HCT116 (cell line): ENCODE data around the gene PDLIM5. TPM values are rescaled to one million over a fixed set of nuclear protein-coding genes. Genes with fewer than 3 reads are reported as not detected.
A peak's percentile ranks its signal among the peaks of the same experiment; 100 is the strongest.

Experiments
- ATAC-seq: fragments of 200-7000 bp; cut with Tn5 transposase; 2 replicates; pipeline ENCODE4 v1.9.1; 2020; ENCODE audit warnings: mild to moderate bottlenecking, moderate library complexity
- BruUV-seq: library from RNA; stranded (reverse); fragments of 400-500 nt; replicated peaks from 2 replicates; lab custom pipeline; 2021; lab: Mats Ljungman, UMichigan
- CTCF ChIA-PET: fragments of 300-600 bp; sonication (Branson Sonifier 250); formaldehyde crosslinking; loops from one replicate; lab custom pipeline; 2021; ENCODE audit warnings: antibody characterized with exemption; lab: Charles Lee
- POLR2A ChIA-PET: fragments of 300-600, 350-600 bp; sonication (Branson Sonifier 250); formaldehyde crosslinking; loops from one replicate; lab custom pipeline; 2021; ENCODE audit warnings: antibody characterized with exemption; lab: Charles Lee
- RAD21 ChIA-PET, 2 experiments: fragments of 300-600 bp; sonication (Branson Sonifier 250); formaldehyde crosslinking; loops; one replicate each; lab custom pipeline; 2023; ENCODE audit warnings: low total read pairs in 2 of 2; ENCODE audit not compliant: uncharacterized antibody in 2 of 2, unreplicated experiment in 2 of 2, low non-redundant PET in 1 of 2; lab: Charles Lee
- DNase-seq: peaks from one replicate; pipeline ENCODE4 v3.0.0-alpha.2; 2010; ENCODE audit warnings: low read depth, low spot score
- H2AFZ ChIP-seq: fragments of 200-600 bp; shearing (Covaris generic), sonication (generic); 2 replicates; pipeline ENCODE4 v1.6.1; 2017; ENCODE audit warnings: low read depth, mixed run types, mixed read lengths, antibody characterized with exemption, low read length; ENCODE audit not compliant: poor library complexity, severe bottlenecking
- H3K27ac ChIP-seq: 2 replicates; pipeline ENCODE4 v1.5.1; 2012; ENCODE audit warnings: low read depth, low read length
- H3K27me3 ChIP-seq: fragments of 200-600 bp; sonication (generic); 2 replicates; pipeline ENCODE4 v1.6.1; 2016; ENCODE audit warnings: mixed run types, low read length, mixed read lengths; ENCODE audit not compliant: insufficient read depth
- H3K36me3 ChIP-seq, 2 experiments: fragments of 200-500 bp in 1 of 2; fragments of 200-600 bp in 1 of 2; sonication (Bioruptor generic) in 1 of 2; sonication (generic) in 1 of 2; 2 replicates each; pipeline versions ENCODE4 v1.5.1 to v1.6.1; 2014 to 2016; ENCODE audit warnings: low read length in 2 of 2, inconsistent platforms in 1 of 2, mixed read lengths in 1 of 2, mixed run types in 1 of 2; ENCODE audit not compliant: insufficient read depth in 2 of 2, control insufficient read depth in 1 of 2
- H3K4me1 ChIP-seq, 2 experiments: fragments of 200-600 bp in 1 of 2; sonication (generic) in 1 of 2; 2 replicates each; pipeline versions ENCODE4 v1.5.1 to v1.6.1; 2012 to 2017; ENCODE audit warnings: low read length in 2 of 2, inconsistent platforms in 1 of 2, mild to moderate bottlenecking in 1 of 2, mixed read lengths in 1 of 2, mixed run types in 1 of 2, moderate library complexity in 1 of 2; ENCODE audit not compliant: insufficient read depth in 2 of 2, control insufficient read depth in 1 of 2
- H3K4me2 ChIP-seq: fragments of 200-600 bp; sonication (generic); 2 replicates; pipeline ENCODE4 v1.6.1; 2017; ENCODE audit warnings: mixed run types, low read length, mixed read lengths
- H3K4me3 ChIP-seq, 2 experiments: fragments of 200-600 bp in 1 of 2; sonication (generic) in 1 of 2; replicated peaks in 1 of 2; 2 replicates each; pipeline ENCODE4 v1.5.1; 2011 to 2016; ENCODE audit warnings: low read length in 2 of 2, control low read depth in 1 of 2, low read depth in 1 of 2, mild to moderate bottlenecking in 1 of 2, mixed read lengths in 1 of 2, mixed run types in 1 of 2
- H3K79me2 ChIP-seq: fragments of 200-600 bp; sonication (generic); 2 replicates; pipeline ENCODE4 v1.6.1; 2017; ENCODE audit warnings: mild to moderate bottlenecking, mixed run types, low read length, moderate library complexity, mixed read lengths; ENCODE audit not compliant: insufficient read depth
- H3K9ac ChIP-seq: fragments of 200-600 bp; sonication (generic); 2 replicates; pipeline ENCODE4 v1.6.1; 2016; ENCODE audit warnings: low read length, mixed read lengths
- H3K9me2 ChIP-seq: fragments of 200-600 bp; sonication (generic), shearing (Covaris generic); 2 replicates; pipeline ENCODE4 v1.6.1; 2017; ENCODE audit warnings: mixed run types, mild to moderate bottlenecking, moderate library complexity; ENCODE audit not compliant: insufficient read depth
- H3K9me3 ChIP-seq, 2 experiments: fragments of 200-500 bp in 1 of 2; fragments of 200-600 bp in 1 of 2; sonication (Bioruptor generic) in 1 of 2; sonication (generic) in 1 of 2; 2 replicates each; pipeline ENCODE4 v1.6.1; 2014 to 2017; ENCODE audit warnings: low read length in 2 of 2, mixed read lengths in 2 of 2, inconsistent platforms in 1 of 2, low read depth in 1 of 2, mild to moderate bottlenecking in 1 of 2, mixed run types in 1 of 2, moderate library complexity in 1 of 2; ENCODE audit not compliant: control insufficient read depth in 1 of 2, insufficient read depth in 1 of 2
- H4K20me1 ChIP-seq: fragments of 200-600 bp; sonication (generic), shearing (Covaris generic); 2 replicates; pipeline ENCODE4 v1.6.1; 2017; ENCODE audit warnings: mixed run types, mild to moderate bottlenecking, moderate library complexity; ENCODE audit not compliant: insufficient read depth
- CBX3 ChIP-seq: IDR thresholded peaks from 2 replicates; pipeline ENCODE4 v1.6.1; 2012; ENCODE audit warnings: low read depth
- CEBPB ChIP-seq: IDR thresholded peaks from 2 replicates; pipeline ENCODE4 v1.6.1; 2012; ENCODE audit warnings: low read depth
- CTCF ChIP-seq, 3 experiments: fragments of 200-600 bp in 1 of 3; sonication (generic) in 1 of 3; IDR thresholded peaks in 2 of 3; conservative IDR thresholded peaks in 1 of 3; 2 replicates each; pipeline ENCODE4 v1.5.1; 2012 to 2017; ENCODE audit warnings: low read depth in 2 of 3, low read length in 2 of 3, antibody characterized with exemption in 1 of 3, borderline replicate concordance in 1 of 3, control low read depth in 1 of 3, mild to moderate bottlenecking in 1 of 3, mixed read lengths in 1 of 3, mixed run types in 1 of 3, moderate library complexity in 1 of 3; ENCODE audit not compliant: insufficient read depth in 1 of 3
- EGR1 ChIP-seq: IDR thresholded peaks from 2 replicates; pipeline ENCODE4 v1.6.1; 2012; ENCODE audit warnings: low read depth
- ELF1 ChIP-seq: IDR thresholded peaks from 2 replicates; pipeline ENCODE4 v1.6.1; 2012; ENCODE audit warnings: low read depth, borderline replicate concordance
- EZH2phosphoT487 ChIP-seq: fragments of 200-600 bp; IDR thresholded peaks from 2 replicates; pipeline ENCODE4 v1.6.1; 2018; ENCODE audit warnings: antibody characterized with exemption, borderline replicate concordance
- FOSL1 ChIP-seq: IDR thresholded peaks from 2 replicates; pipeline ENCODE4 v1.6.1; 2012; ENCODE audit warnings: low read depth
- JUND ChIP-seq: IDR thresholded peaks from 2 replicates; pipeline ENCODE4 v1.6.1; 2012
- MAX ChIP-seq: IDR thresholded peaks from 2 replicates; pipeline ENCODE4 v1.6.1; 2012
- POLR2A ChIP-seq: IDR thresholded peaks from 2 replicates; pipeline ENCODE4 v1.7.0; 2011; ENCODE audit warnings: borderline replicate concordance; ENCODE audit not compliant: insufficient read depth, insufficient read length; ENCODE audit errors: extremely low read depth
- RAD21 ChIP-seq: IDR thresholded peaks from 2 replicates; pipeline ENCODE4 v1.6.1; 2012; ENCODE audit warnings: low read depth, mild to moderate bottlenecking
- SIN3A ChIP-seq: IDR thresholded peaks from 2 replicates; pipeline ENCODE4 v1.6.1; 2012; ENCODE audit warnings: low read depth
- SRF ChIP-seq: IDR thresholded peaks from 2 replicates; pipeline ENCODE4 v1.6.1; 2012; ENCODE audit warnings: low read depth
- YY1 ChIP-seq: IDR thresholded peaks from 2 replicates; pipeline ENCODE4 v1.6.1; 2011; ENCODE audit warnings: low read length, low read depth, moderate library complexity, mild to moderate bottlenecking; ENCODE audit not compliant: insufficient replicate concordance; ENCODE audit errors: extremely low read depth
- ZBTB33 ChIP-seq: IDR thresholded peaks from 2 replicates; pipeline ENCODE4 v1.6.1; 2011; ENCODE audit warnings: mild to moderate bottlenecking, low read length, moderate library complexity; ENCODE audit not compliant: insufficient replicate concordance; ENCODE audit errors: extremely low read depth
- ZFX ChIP-seq: fragments of 450-650 bp; IDR thresholded peaks from 2 replicates; pipeline ENCODE4 v1.6.1; 2017
- intact Hi-C: fragments of 100-400 bp; cut with micrococcal nuclease; formaldehyde crosslinking; loops from 2 replicates; pipeline ENCODE4 v1.10.0; 2022
- total RNA-seq: library from RNA; stranded (reverse); gene quantifications from one replicate; pipeline ENCODE4 v1.2.1, GENCODE V29; 2021; ENCODE audit not compliant: unreplicated experiment

Gene PDLIM5
- total RNA-seq, 1 experiment from 2014 or later = 130 TPM

GRCh38 chr4:94441838-94442237 is 9.9 kb upstream of the PDLIM5 start:
- Histone ChIP-seq H3K9ac (no peak overlapping the region), H3K27me3 (no peaks in the 10 kb centered on the region)
- RAD21 ChIA-PET = no interaction called here
- intact Hi-C loops = no loop called here
- DNase-seq (no peak), ATAC-seq (no peak)
- TF ChIP-seq YY1 = no peak
- TF ChIP-seq SIN3A = no peak
- no peak for TF ChIP-seq SRF
- TF ChIP-seq CEBPB = no peak
- TF ChIP-seq RAD21 = no peak
- TF ChIP-seq ZBTB33 = no peak
- TF ChIP-seq JUND = no peak
- no peak for TF ChIP-seq ELF1
- no peak for TF ChIP-seq CBX3
- no peak for TF ChIP-seq CTCF (IDR thresholded peaks at IDR 0.05 in 2 of 3, conservative IDR thresholded peaks at IDR 0.05 in 1 of 3; ENCODE audit: borderline replicate concordance in 1 of 3, insufficient read depth in 1 of 3, low read depth in 2 of 3, low read length in 2 of 3)
- no peak for TF ChIP-seq POLR2A
- TF ChIP-seq MAX = no peak
- TF ChIP-seq EGR1 = no peak
- no peak for TF ChIP-seq ZFX
- TF ChIP-seq EZH2phosphoT487 = no peak
- no peak for TF ChIP-seq FOSL1
- TF ChIP-seq, all 23 proteins: peak for 0
- no peaks in the 10 kb centered on the region for H4K20me1 ChIP-seq
- H3K79me2 ChIP-seq = no peaks in the 10 kb centered on the region
- no peak overlapping the region for H3K27ac ChIP-seq
- BruUV-seq = no TSS peak
- ChIA-PET POLR2A (no interaction called here), CTCF (no interaction called here)
- no peak overlapping the region for H3K4me2 ChIP-seq
- no peaks in the 10 kb centered on the region for H3K9me3 ChIP-seq
- no peaks in the 10 kb centered on the region for H3K9me2 ChIP-seq
- H3K4me3 ChIP-seq = no peak overlapping the region
- peak overlapping the region; percentile 83 for H2AFZ ChIP-seq
- peaks cover 3 to 4% of the 10 kb centered on the region in 2 experiments; a peak in 2 of 4 replicates for H3K4me1 ChIP-seq
- H3K36me3 ChIP-seq = no peaks in the 10 kb centered on the region
